ENCODE data around the gene ZNF579. TPM values are rescaled to one million over a fixed set of nuclear protein-coding genes. Genes with fewer than 3 reads are reported as not detected.

Gene ZNF579
- total RNA-seq, 2 experiments from 2014 or later: 6.7 to 7.1 TPM

- H3K27me3 ChIP-seq (ENCODE audit: control insufficient read depth in 1 of 2, insufficient read depth in 2 of 2, low read length in 2 of 2): no peaks in the 10 kb centered on the region
- peak in 1 of 14 experiments; percentile 10 for DNase-seq
- no peak overlapping the region for H3K27ac Mint-ChIP-seq
- no peaks in the 10 kb centered on the region for H3K36me3 Mint-ChIP-seq (ENCODE audit: low read depth)
- CTCF ChIA-PET: no interaction called here
- no peaks in the 10 kb centered on the region for H3K27me3 Mint-ChIP-seq
- H3K4me1 Mint-ChIP-seq (ENCODE audit: low read depth): no peaks in the 10 kb centered on the region
- H3K4me3 Mint-ChIP-seq: no peak overlapping the region
- POLR2A ChIA-PET: no interaction called here
- intact Hi-C loops (cut with DNase I, micrococcal nuclease): no loop called here
- no peaks in the 10 kb centered on the region for H3K36me3 ChIP-seq (ENCODE audit: insufficient read depth, low read length)
- no peaks in the 10 kb centered on the region for H3K9me3 Mint-ChIP-seq
- ATAC-seq (ENCODE audit: poor library complexity): no peak
- no peaks in the 10 kb centered on the region for H3K9me3 ChIP-seq (ENCODE audit: control insufficient read depth in 1 of 2, insufficient read depth in 1 of 2, low read length in 2 of 2)
- H3K4me1 ChIP-seq (ENCODE audit: insufficient read depth, low read length): no peaks in the 10 kb centered on the region
- no peak for TF ChIP-seq CTCF (IDR thresholded peaks at IDR 0.05)
- H3K4me3 ChIP-seq (ENCODE audit: low read length): no peak overlapping the region
- H3K27ac ChIP-seq (ENCODE audit: low read depth in 1 of 2, low read length in 2 of 2): no peak overlapping the region
Measured at GRCh38 chr19:55530996-55531395, 49.7 kb downstream of the ZNF579 start.

GRCh38 chr19:55529636-55530234 is 50.9 kb downstream of the ZNF579 start:
- H3K9me3 Mint-ChIP-seq: no peaks in the 10 kb centered on the region
- no peak for TF ChIP-seq CTCF (IDR thresholded peaks at IDR 0.05)
- Histone ChIP-seq H3K9me3 (ENCODE audit: control insufficient read depth in 1 of 2, insufficient read depth in 1 of 2, low read length in 2 of 2) (no peaks in the 10 kb centered on the region), H3K4me1 (ENCODE audit: insufficient read depth, low read length) (no peaks in the 10 kb centered on the region), H3K27me3 (ENCODE audit: control insufficient read depth in 1 of 2, insufficient read depth in 2 of 2, low read length in 2 of 2) (no peaks in the 10 kb centered on the region), H3K4me3 (ENCODE audit: low read length) (no peak overlapping the region), H3K27ac (ENCODE audit: low read depth in 1 of 2, low read length in 2 of 2) (no peak overlapping the region), H3K36me3 (ENCODE audit: insufficient read depth, low read length) (no peaks in the 10 kb centered on the region)
- no peaks in the 10 kb centered on the region for H3K36me3 Mint-ChIP-seq (ENCODE audit: low read depth)
- no peak overlapping the region for H3K4me3 Mint-ChIP-seq
- no peaks in the 10 kb centered on the region for H3K27me3 Mint-ChIP-seq
- POLR2A ChIA-PET: no interaction called here
- ATAC-seq (ENCODE audit: poor library complexity) (no peak), DNase-seq (peak in 1 of 14 experiments; percentile 12)
- CTCF ChIA-PET: no interaction called here
- H3K4me1 Mint-ChIP-seq (ENCODE audit: low read depth): no peaks in the 10 kb centered on the region
- no peak overlapping the region for H3K27ac Mint-ChIP-seq
- intact Hi-C loops (cut with DNase I, micrococcal nuclease): no loop called here

DNA sequence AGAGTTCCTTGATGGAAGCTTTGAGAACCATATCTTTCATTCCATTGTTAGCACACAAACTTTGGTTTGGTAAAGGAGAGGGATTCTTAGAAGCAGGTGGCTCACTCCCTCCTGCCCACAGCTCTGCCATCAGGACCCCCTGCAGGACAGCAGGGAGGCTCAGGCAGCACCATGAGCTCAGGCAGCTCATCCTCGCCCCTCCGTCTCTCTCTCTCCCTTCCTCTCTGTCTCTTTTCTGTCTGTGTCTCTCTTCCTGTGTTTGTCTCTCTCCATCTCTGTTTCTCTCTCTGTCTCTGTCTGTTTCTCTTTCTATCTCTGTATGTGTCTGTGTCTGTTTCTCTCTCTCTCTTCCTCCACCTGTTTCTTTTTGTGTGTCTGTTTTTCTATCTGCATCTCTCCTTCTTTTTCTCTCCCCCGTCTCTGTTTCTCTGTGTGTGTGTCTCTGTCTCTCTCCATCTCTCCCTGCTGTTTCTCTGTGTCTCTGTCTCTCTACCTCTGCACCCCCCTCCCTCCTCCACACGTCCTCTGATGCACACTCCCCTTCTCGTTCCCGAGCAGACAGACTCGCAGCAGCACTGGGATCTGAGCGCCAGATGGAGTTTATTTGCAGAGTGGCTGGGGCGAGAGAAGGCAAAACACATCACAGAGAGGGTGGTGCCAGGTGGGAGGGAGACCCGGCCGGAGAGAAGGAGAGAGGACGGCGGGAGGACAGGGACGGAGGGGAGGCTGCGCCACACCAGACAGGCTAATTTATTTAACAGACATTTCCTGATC is 52.4 kb downstream of the ZNF579 start:
- DNase-seq: no peak
- Mint-ChIP-seq H3K4me1 (ENCODE audit: low read depth) (no peaks in the 10 kb centered on the region), H3K36me3 (ENCODE audit: low read depth) (no peaks in the 10 kb centered on the region), H3K27ac (no peak overlapping the region), H3K4me3 (no peak overlapping the region), H3K27me3 (no peaks in the 10 kb centered on the region), H3K9me3 (no peaks in the 10 kb centered on the region)
- Histone ChIP-seq H3K27ac (ENCODE audit: low read depth in 1 of 2, low read length in 2 of 2) (no peak overlapping the region), H3K4me1 (ENCODE audit: insufficient read depth, low read length) (no peaks in the 10 kb centered on the region), H3K27me3 (ENCODE audit: control insufficient read depth in 1 of 2, insufficient read depth in 2 of 2, low read length in 2 of 2) (no peaks in the 10 kb centered on the region), H3K36me3 (ENCODE audit: insufficient read depth, low read length) (no peaks in the 10 kb centered on the region), H3K9me3 (ENCODE audit: control insufficient read depth in 1 of 2, insufficient read depth in 1 of 2, low read length in 2 of 2) (no peaks in the 10 kb centered on the region), H3K4me3 (ENCODE audit: low read length) (no peak overlapping the region)
- POLR2A ChIA-PET: no interaction called here
- ATAC-seq (ENCODE audit: poor library complexity): no peak
- intact Hi-C loops (cut with DNase I, micrococcal nuclease): no loop called here
- CTCF ChIA-PET: no interaction called here
- no peak for TF ChIP-seq CTCF (IDR thresholded peaks at IDR 0.05)

All from CD4-positive, alpha-beta T cell (primary cell).